Eye (tissue), 1 donor: ENCODE measurements around the gene CCDC187.
A peak's percentile ranks its signal among the peaks of the same experiment; 100 is the strongest.

Experiments
- DNase-seq: peaks from one replicate; pipeline ENCODE4 v3.0.0-alpha.2; 2015

Gene CCDC187

GRCh38 chr9:136311051-136312008, 7.4 kb upstream of the CCDC187 start:
- DNase-seq: no peak

DNA sequence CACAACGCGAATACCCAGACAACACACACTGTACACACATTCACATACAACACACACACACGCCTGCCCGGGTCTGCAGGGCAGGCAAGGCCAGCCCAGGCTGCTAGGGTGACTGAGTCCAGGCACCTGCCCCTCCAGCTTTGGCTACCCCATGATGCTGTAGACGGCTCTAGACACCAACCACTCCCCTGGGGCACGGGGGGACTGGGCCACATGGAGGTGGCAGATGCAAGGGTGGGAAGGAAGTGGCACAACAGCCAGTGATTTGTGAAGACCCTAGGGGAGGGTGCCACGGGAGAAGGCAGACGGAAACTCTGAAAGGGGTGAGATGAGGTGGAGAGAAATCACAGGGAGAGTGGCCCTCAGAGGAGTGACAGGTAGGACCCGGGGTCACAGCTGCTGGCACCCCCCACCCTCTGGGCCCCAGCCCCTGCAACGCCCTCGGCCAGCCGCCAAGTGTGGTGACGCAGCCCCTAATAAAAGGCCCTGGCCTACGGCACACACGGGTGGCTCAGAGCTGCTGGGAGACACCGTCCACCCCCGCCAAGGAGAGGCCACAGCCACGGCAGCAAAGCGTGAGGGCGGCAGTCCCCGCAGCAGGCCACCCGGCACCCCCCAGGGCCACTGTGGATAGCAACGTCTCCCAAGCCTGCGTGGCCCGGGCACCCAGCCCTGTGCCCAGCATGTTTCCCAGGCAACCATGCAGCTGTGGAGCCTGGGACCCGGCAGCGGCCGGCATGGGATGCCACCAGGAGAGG, 6.6 kb upstream of the CCDC187 start:
- DNase-seq: no peak

- no peak for DNase-seq
Observed at GRCh38 chr9:136309806-136310220, 5.9 kb upstream of the CCDC187 start.

- peak; percentile 70 for DNase-seq
Observed at GRCh38 chr9:136309101-136309801, 5.4 kb upstream of the CCDC187 start.

DNA sequence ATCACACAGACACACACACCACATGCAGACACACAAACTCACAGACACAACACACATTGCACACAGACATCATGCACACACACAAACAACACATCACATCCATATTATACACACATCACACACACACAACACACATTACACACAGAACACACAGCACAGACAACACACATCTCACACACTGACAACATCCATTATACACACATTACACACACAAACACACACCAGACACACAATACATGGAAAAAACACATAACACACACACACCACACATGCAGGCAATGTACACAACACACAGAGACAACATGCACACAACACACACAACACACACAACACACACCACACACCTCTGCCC, 4.8 kb upstream of the CCDC187 start:
- no peak for DNase-seq

DNA sequence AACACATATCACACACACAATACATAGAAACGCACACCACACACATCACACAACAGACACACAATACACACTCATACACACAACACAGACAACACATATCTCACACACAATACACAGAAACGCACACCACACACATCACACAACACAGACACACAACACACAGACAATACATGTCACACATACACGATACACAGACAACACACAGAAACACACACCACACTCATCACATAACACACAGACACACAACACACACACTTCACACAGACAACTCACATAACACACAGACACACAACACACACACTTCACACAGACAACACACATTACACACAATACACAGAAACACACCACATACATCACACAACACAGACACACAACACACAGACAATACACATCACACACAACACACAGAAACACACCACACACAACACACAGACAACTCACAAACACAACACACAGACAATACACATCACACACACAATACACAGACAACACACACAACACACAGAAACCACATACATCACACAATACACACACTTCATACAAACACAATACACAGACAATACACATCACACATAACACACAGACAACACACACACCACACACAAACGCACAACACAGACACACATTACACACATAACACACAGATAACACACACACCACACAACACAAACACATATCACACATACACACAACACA, 4.3 kb upstream of the CCDC187 start:
- DNase-seq: no peak

GRCh38 chr9:136307215-136307750, 3.4 kb upstream of the CCDC187 start:
- peak; percentile 40 for DNase-seq

GRCh38 chr9:136306211-136307208, 2.6 kb upstream of the CCDC187 start:
- no peak for DNase-seq

- peak; percentile 52 for DNase-seq
Observed at GRCh38 chr9:136305804-136306203, 1.9 kb upstream of the CCDC187 start.

- DNase-seq: no peak
Observed at GRCh38 chr9:136304981-136305380, 1.1 kb upstream of the CCDC187 start.

GRCh38 chr9:136304456-136304855, 562 bp upstream of the CCDC187 start:
- DNase-seq: no peak

DNA sequence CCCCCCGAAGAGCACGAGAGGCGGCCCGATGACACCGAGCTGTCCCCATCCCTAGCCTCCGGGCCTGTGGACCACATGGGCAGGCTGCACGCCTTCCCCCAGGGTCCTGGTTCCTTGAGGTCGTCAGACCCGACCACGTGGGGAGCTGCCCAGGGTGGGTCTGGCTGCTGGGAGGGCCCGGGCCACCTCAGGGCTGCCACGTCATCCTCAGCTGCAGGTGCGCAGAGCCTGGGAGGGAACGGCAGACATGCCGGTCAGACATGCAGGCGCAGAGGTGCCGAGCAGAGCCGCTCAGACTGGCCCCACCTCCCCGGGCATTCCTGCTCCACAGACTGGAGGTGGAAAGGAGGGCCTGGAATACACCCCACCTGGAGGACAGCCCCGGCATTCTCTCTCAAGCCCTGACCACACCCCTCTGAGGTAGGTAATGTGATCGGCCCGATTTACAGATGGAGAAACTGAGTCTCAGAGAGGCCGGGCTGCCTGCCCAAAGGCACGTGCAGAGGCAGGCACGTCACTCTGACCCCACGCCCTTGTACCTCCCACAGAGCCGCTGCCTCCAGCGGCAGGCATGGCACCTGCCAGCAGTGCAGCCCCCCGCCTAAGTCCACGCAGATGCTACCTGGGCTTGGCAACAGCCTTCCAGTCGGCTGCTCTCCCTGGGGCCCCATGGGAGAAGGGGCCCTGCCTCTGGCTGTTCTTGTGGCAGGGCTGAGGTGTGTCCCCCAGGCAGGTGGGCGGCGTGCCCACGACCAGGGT, 649 bp downstream of the CCDC187 start:
- no peak for DNase-seq

GRCh38 chr9:136302527-136302926, 1.4 kb downstream of the CCDC187 start:
- no peak for DNase-seq

DNA sequence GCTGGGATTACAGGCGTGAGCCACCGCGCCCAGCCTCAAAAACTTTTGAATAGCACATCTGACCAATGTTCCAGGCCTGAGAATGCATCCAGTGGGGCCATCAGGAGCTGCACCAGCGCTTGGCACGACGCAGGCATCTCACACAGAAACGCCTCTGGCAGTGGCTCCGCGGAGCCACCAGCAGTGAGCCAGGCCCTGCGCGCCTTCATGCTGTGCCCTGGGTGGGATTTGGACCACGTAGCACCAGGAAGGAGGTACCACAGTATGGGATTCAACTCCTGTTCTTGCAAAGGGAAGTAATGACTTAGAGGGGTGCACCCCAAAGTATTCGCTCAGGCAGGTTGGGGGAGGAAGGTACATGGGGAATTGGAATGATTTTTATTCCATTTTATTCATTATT, 3.0 kb downstream of the CCDC187 start:
- DNase-seq: no peak

GRCh38 chr9:136300016-136300545, 3.8 kb downstream of the CCDC187 start:
- DNase-seq: no peak

DNA sequence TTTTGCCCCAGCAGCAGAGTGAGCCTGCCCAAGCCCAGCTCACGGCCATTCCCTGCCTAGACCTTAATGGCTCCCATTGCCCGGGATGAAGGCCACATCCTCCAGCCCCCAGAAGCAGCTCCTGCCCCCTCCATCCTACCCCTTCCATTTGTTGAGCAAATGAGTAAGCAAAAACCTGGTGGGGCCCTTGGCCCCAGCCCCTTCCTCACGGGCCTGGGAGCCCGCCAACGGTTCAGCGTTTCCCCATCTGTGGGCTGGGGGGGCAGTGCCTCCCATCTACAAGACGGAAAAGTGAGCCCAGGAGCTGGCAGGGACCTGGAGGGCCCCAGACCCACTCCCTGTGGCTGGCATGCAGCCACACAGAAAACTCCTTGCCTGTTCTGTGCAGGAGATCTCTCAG, 4.4 kb downstream of the CCDC187 start:
- no peak for DNase-seq

- DNase-seq: no peak
Observed at GRCh38 chr9:136299116-136299515, 4.8 kb downstream of the CCDC187 start.

DNA sequence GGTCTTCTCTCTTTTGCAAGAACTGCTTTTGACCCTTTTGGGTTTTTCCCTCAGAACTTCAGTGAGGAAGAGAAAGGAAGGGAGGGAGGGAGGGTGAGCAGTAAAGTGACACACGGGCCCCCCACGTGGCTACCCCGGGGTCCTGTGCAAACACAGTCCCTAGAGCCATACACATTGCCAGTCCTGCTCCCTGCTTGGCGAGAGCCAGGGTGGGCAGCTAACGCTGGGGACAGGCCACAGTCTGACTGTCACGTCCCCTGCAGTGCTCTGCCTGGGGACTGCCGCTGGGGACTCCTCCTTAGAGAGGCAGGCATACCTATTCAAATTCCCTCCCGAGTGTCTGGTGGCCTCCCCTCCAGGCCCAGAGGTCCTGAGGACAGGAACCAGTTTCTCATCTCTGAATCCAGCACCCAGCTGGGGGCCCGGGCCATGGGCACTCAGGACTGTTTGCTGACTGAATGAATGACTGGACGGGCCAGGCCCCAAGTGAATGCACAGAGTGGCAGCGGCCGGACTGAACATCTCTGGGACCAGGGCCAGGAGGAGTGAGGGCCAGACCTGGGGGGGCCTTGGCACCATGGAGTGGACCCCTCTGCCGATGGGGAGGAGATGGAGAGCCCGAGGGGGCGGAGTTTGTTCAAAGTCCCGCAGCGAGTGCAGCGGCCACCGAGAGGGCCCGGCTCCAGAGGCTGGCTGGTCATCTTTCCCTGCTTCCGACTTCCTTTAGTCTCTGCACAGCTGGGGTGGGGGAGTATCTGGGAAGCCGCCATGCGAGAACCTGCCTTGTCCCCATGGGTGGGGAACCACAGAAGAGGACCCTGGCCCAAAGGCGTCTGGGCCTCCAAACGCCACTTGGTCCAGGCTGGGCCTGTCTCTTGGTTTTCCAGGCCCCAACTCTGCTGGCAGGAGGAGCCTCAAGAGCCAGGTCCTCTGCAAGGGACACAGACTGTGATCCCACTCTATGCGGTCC, 5.8 kb downstream of the CCDC187 start:
- no peak for DNase-seq
